BJ (cell line): ENCODE data around the gene RNF115. TPM values are rescaled to one million over a fixed set of nuclear protein-coding genes. Genes with fewer than 3 reads are reported as not detected.
"Not testable (repeated sequence)": the region's sequence is repeated elsewhere in the genome, so short reads cannot be mapped to it uniquely, and the experiment has no call there.

Source experiments
- CTCF ChIA-PET: fragments of 350-600 bp; formaldehyde crosslinking; extraction: SDS; loops from one replicate; lab custom pipeline; 2021; ENCODE audit warnings: antibody characterized with exemption, inconsistent platforms; lab: Yijun Ruan, JAX
- POLR2A ChIA-PET: fragments of 300-600 bp; sonication (Branson Sonifier 250); formaldehyde crosslinking; extraction: SDS; loops from one replicate; lab custom pipeline; 2021; ENCODE audit warnings: antibody characterized with exemption; lab: Charles Lee
- DNase-seq: peaks from one replicate; pipeline ENCODE4 v3.0.0-alpha.2; 2011; ENCODE audit warnings: low read depth
- H3K27me3 ChIP-seq: 2 replicates; pipeline ENCODE4 v1.6.0; 2011; ENCODE audit warnings: low read length; ENCODE audit not compliant: control insufficient read depth, insufficient read depth
- H3K36me3 ChIP-seq: 2 replicates; pipeline ENCODE4 v1.5.1; 2011; ENCODE audit warnings: low read length; ENCODE audit not compliant: control insufficient read depth, insufficient read depth
- H3K4me3 ChIP-seq: 2 replicates; pipeline ENCODE4 v1.5.1; 2011; ENCODE audit warnings: low read depth, mild to moderate bottlenecking, control low read depth, low read length
- polyA plus RNA-seq: library from polyadenylated mRNA; depleted of rRNA; stranded (reverse); fragments of >200 nt; gene quantifications from 2 replicates; pipeline ENCODE4 v1.2.3, GENCODE V29; 2011
- TF ChIP-seq, protein P1 (sequence below): IDR thresholded peaks from 2 replicates; pipeline ENCODE4 v1.5.1; 2011; ENCODE audit warnings: low read depth, mild to moderate bottlenecking, control low read depth, inconsistent platforms, low read length, moderate library complexity; ENCODE audit not compliant: insufficient read depth

The RNF115 gene
- polyA plus RNA-seq, 1 experiment: 13.4 TPM

- Histone ChIP-seq H3K27me3 (no peaks in the 10 kb centered on the region), H3K36me3 (peaks cover 19% of the 10 kb centered on the region), H3K4me3 (no peak overlapping the region)
- ChIA-PET CTCF (interaction anchor here (1.5 kb wide), 2 partner anchors 15 to 17 kb away, joined by 3 to 4 read pairs; no protein-coding TSS in a partner anchor), POLR2A (no interaction called here)
- DNase-seq: no peak
- TF ChIP-seq, protein P1, sequence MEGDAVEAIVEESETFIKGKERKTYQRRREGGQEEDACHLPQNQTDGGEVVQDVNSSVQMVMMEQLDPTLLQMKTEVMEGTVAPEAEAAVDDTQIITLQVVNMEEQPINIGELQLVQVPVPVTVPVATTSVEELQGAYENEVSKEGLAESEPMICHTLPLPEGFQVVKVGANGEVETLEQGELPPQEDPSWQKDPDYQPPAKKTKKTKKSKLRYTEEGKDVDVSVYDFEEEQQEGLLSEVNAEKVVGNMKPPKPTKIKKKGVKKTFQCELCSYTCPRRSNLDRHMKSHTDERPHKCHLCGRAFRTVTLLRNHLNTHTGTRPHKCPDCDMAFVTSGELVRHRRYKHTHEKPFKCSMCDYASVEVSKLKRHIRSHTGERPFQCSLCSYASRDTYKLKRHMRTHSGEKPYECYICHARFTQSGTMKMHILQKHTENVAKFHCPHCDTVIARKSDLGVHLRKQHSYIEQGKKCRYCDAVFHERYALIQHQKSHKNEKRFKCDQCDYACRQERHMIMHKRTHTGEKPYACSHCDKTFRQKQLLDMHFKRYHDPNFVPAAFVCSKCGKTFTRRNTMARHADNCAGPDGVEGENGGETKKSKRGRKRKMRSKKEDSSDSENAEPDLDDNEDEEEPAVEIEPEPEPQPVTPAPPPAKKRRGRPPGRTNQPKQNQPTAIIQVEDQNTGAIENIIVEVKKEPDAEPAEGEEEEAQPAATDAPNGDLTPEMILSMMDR: no peak
These were observed 4.6 kb upstream of the RNF115 start for GRCh38 chr1:145828367-145829026.

DNA sequence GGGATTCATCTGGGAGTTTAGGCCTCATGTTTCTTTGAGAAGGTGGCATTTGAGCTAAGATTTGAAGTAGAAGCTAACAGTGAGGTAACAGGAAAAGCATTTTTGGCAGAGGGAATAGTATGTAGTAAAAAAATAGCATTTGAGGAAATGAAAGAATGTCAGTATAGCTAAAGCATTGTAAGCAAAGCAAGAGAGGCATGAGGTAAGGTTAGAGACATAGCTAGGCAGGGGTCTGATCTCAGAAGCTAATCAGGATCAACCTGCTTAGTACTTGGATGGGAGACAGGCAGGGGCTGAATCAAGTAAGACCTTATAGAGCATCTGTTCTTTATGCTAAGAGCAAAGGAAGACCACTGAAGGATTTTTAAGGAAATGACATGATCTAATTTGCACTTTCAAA, 4.1 kb upstream of the RNF115 start:
- Histone ChIP-seq H3K27me3 (no peaks in the 10 kb centered on the region), H3K36me3 (peaks cover 15% of the 10 kb centered on the region), H3K4me3 (no peak overlapping the region)
- ChIA-PET POLR2A (no interaction called here), CTCF (interaction anchor here (1.5 to 4.0 kb wide), 3 partner anchors 12 to 18 kb away, joined by 3 to 16 read pairs (median 4); no protein-coding TSS in a partner anchor)
- TF ChIP-seq, protein P1: no peak
- no peak for DNase-seq

DNA sequence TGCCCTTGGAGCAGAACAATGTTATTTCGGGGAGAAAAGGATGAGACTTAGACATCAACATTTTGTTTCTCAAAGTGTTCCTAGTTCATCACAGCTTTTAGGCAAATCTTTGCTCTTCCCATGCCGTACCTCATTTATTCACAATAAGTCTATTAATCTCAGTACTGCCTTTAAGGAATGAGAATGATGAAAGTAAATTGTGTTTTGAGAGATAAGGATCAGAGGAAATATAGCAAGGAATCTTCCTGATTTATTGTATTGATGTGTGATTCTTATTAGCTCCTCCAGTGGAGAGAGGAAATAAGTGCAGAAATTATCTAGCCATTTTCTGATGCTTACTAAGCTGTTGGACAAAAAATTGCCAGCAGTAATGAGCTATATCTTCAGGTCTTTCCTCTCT, 2.1 kb upstream of the RNF115 start:
- Histone ChIP-seq H3K27me3 (no peaks in the 10 kb centered on the region), H3K4me3 (no peak overlapping the region), H3K36me3 (peaks cover 11% of the 10 kb centered on the region)
- ChIA-PET POLR2A (interaction anchor here (0.6 kb wide), 1 partner anchor 23 kb away, joined by 3 read pairs; no protein-coding TSS in a partner anchor), CTCF (interaction anchor here (1.0 to 4.0 kb wide), 7 partner anchors 14 to 104 kb away, joined by 3 to 36 read pairs (median 4); partner anchors contain the start of gene NUDT17)
- TF ChIP-seq, protein P1: no peak
- no peak for DNase-seq

DNA sequence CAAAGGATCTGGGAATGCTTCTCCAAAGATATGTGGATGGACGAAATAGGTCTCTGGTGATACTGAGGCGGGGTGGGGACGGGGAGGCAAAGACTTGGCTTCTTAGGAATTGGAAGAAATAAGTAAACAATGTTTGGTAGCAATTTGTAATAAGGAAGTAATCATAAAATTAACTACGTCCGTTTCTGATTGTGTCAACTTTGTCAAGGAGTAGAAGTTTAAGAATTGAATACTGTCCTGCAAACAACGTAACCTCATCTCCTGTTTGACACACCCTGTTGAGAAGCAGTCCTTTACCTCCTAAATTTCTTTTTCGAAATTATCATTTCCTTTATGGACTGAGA, 576 bp upstream of the RNF115 start:
- DNase-seq: no peak
- H3K36me3 ChIP-seq: peaks cover 11% of the 10 kb centered on the region
- CTCF ChIA-PET: interaction anchor here (0.9 to 4.0 kb wide), 5 partner anchors 12 to 99 kb away, joined by 3 to 36 read pairs (median 4); partner anchors contain the start of gene NUDT17
- H3K4me3 ChIP-seq: peak overlapping the region; percentile 50
- POLR2A ChIA-PET: no interaction called here
- no peaks in the 10 kb centered on the region for H3K27me3 ChIP-seq
- TF ChIP-seq, protein P1: no peak

- H3K36me3 ChIP-seq, CTCF ChIA-PET, DNase-seq, POLR2A ChIA-PET, H3K27me3 ChIP-seq: not testable (repeated sequence)
- H3K4me3 ChIP-seq: peak overlapping the region; percentile 14
These were observed 1.0 kb downstream of the RNF115 start for GRCh38 chr1:145822779-145823331.

GRCh38 chr1:145818095-145818494, 5.8 kb downstream of the RNF115 start:
- peak; percentile 31 for DNase-seq
- H3K27me3 ChIP-seq, CTCF ChIA-PET, H3K4me3 ChIP-seq, H3K36me3 ChIP-seq, POLR2A ChIA-PET: not testable (repeated sequence)

- POLR2A ChIA-PET, CTCF ChIA-PET, H3K27me3 ChIP-seq, H3K36me3 ChIP-seq, DNase-seq, H3K4me3 ChIP-seq: not testable (repeated sequence)
These were observed 10.7 kb downstream of the RNF115 start for GRCh38 chr1:145812977-145813810.
